Keratinocyte (primary cell): Measurements from ENCODE around the gene ELMO2. TPM values are rescaled to one million over a fixed set of nuclear protein-coding genes. Genes with fewer than 3 reads are reported as not detected.

ENCODE experiments used
- DNase-seq: peaks from one replicate; pipeline ENCODE4 v3.0.0-alpha.2; 2011; ENCODE audit warnings: low read depth, missing footprints, low spot score
- FAIRE-seq: peaks from 2 replicates; lab custom pipeline; 2011; peaks lifted over from hg19 to GRCh38; lab: Jason Lieb, UNC
- H2AFZ ChIP-seq: 2 replicates; pipeline ENCODE4 v1.6.0; 2012; ENCODE audit warnings: low read length, control low read depth, inconsistent platforms; ENCODE audit not compliant: control insufficient read depth
- H3K27ac ChIP-seq: 2 replicates; pipeline ENCODE4 v1.5.1; 2011; ENCODE audit warnings: low read length; ENCODE audit not compliant: control insufficient read depth, insufficient read depth
- H3K27me3 ChIP-seq: 3 replicates; pipeline ENCODE4 v1.6.0; 2011; ENCODE audit warnings: low read length; ENCODE audit not compliant: control insufficient read depth, insufficient read depth; ENCODE audit errors: extremely low read depth
- H3K36me3 ChIP-seq, 2 experiments: 2 replicates in 1 of 2; 3 replicates in 1 of 2; pipeline ENCODE4 v1.5.1; 2011; ENCODE audit warnings: low read length in 2 of 2, mild to moderate bottlenecking in 1 of 2; ENCODE audit not compliant: control insufficient read depth in 2 of 2, insufficient read depth in 2 of 2; ENCODE audit errors: extremely low read depth in 1 of 2
- H3K4me1 ChIP-seq: 3 replicates; pipeline ENCODE4 v1.5.1; 2011; ENCODE audit warnings: low read length; ENCODE audit not compliant: control insufficient read depth, insufficient read depth; ENCODE audit errors: extremely low read depth
- H3K4me2 ChIP-seq: 3 replicates; pipeline ENCODE4 v1.6.0; 2011; ENCODE audit warnings: low read depth, low read length; ENCODE audit not compliant: control insufficient read depth, insufficient read depth; ENCODE audit errors: extremely low read depth
- H3K4me3 ChIP-seq, 3 experiments: fragments of 200-600 bp in 1 of 3; sonication (generic) in 1 of 3; 2 replicates in 2 of 3; 3 replicates in 1 of 3; pipeline ENCODE4 v1.5.1; 2011 to 2016; ENCODE audit warnings: low read length in 3 of 3, mild to moderate bottlenecking in 3 of 3, control low read depth in 2 of 3, inconsistent platforms in 1 of 3, low read depth in 1 of 3, mixed read lengths in 1 of 3, mixed run types in 1 of 3, moderate library complexity in 1 of 3; ENCODE audit not compliant: control insufficient read depth in 2 of 3, insufficient read depth in 2 of 3; ENCODE audit errors: extremely low read depth in 1 of 3
- H3K79me2 ChIP-seq: 2 replicates; pipeline ENCODE4 v1.6.0; 2012; ENCODE audit warnings: low read length; ENCODE audit not compliant: control insufficient read depth, insufficient read depth
- H3K9ac ChIP-seq: 3 replicates; pipeline ENCODE4 v1.6.0; 2011; ENCODE audit warnings: low read length; ENCODE audit not compliant: control insufficient read depth, insufficient read depth; ENCODE audit errors: extremely low read depth
- H3K9me1 ChIP-seq: 3 replicates; pipeline ENCODE4 v1.6.0; 2011; ENCODE audit warnings: low read length; ENCODE audit not compliant: control insufficient read depth, insufficient read depth; ENCODE audit errors: extremely low read depth
- H3K9me3 ChIP-seq: 2 replicates; pipeline ENCODE4 v1.5.1; 2012; ENCODE audit warnings: low read depth, low read length; ENCODE audit not compliant: control insufficient read depth
- H4K20me1 ChIP-seq: 3 replicates; pipeline ENCODE4 v1.6.0; 2011; ENCODE audit warnings: low read length; ENCODE audit not compliant: control insufficient read depth, insufficient read depth; ENCODE audit errors: extremely low read depth
- CTCF ChIP-seq, 3 experiments: IDR thresholded peaks in 1 of 3; conservative IDR thresholded peaks in 1 of 3; optimal IDR thresholded peaks in 1 of 3; 2 replicates in 2 of 3; 3 replicates in 1 of 3; pipeline versions ENCODE3 to v1.5.1; 2011; ENCODE audit warnings: low read length in 3 of 3, mild to moderate bottlenecking in 3 of 3, moderate library complexity in 2 of 3, control low read depth in 1 of 3, inconsistent platforms in 1 of 3; ENCODE audit not compliant: insufficient read depth in 2 of 3; ENCODE audit errors: extremely low read depth in 1 of 3
- EZH2 ChIP-seq: IDR thresholded peaks from one replicate; pipeline ENCODE4 v1.6.1; 2012; ENCODE audit warnings: inconsistent platforms, mild to moderate bottlenecking, low read length, moderate library complexity
- dilution Hi-C: fragments of 300-500 bp; cut with MboI; formaldehyde crosslinking; loops from one replicate; pipeline ENCODE4 v1.7.0; 2020; ENCODE audit warnings: low sequenced_read_pairs; ENCODE audit not compliant: extremely low pct_ligation_motif_present
- polyA plus RNA-seq, 5 experiments: library from polyadenylated mRNA; depleted of rRNA in 3 of 5; stranded (reverse) in 3 of 5; stranded (forward) in 1 of 5; unstranded in 1 of 5; fragments of >200 nt; gene quantifications; 1 replicate in 1 of 5; 2 replicates in 3 of 5; 3 replicates in 1 of 5; pipeline versions ENCODE4 v1.2.1 to v1.2.3, GENCODE V29; 2011 to 2012; ENCODE audit warnings: missing spikeins in 2 of 5, low read depth in 1 of 5, low replicate concordance in 1 of 5

Gene ELMO2
- polyA plus RNA-seq, 1 donor (not counting 4 experiments of a cell fraction or from before 2014, with no cell fraction given) = 28.5 TPM

GRCh38 chr20:46353500-46354206, 52.8 kb downstream of the ELMO2 start:
- H3K27ac ChIP-seq = no peak overlapping the region
- H3K4me1 ChIP-seq = no peaks in the 10 kb centered on the region
- no peaks in the 10 kb centered on the region for H3K79me2 ChIP-seq
- no peak overlapping the region for H3K4me2 ChIP-seq
- FAIRE-seq (no peak), DNase-seq (no peak)
- H4K20me1 ChIP-seq = no peaks in the 10 kb centered on the region
- no peaks in the 10 kb centered on the region for H3K9me3 ChIP-seq
- no peak overlapping the region for H2AFZ ChIP-seq
- H3K9ac ChIP-seq = no peak overlapping the region
- H3K27me3 ChIP-seq = no peaks in the 10 kb centered on the region
- TF ChIP-seq CTCF (optimal IDR thresholded peaks at IDR 0.05 in 1 of 3, IDR thresholded peaks at IDR 0.05 in 1 of 3, conservative IDR thresholded peaks at IDR 0.05 in 1 of 3; ENCODE audit: extremely low read depth in 1 of 3, insufficient read depth in 2 of 3, low read length in 3 of 3) (no peak), EZH2 (no peak)
- dilution Hi-C loops = no loop called here
- peaks cover 11 to 19% of the 10 kb centered on the region in 2 experiments for H3K36me3 ChIP-seq
- no peaks in the 10 kb centered on the region for H3K9me1 ChIP-seq
- no peak overlapping the region for H3K4me3 ChIP-seq

- FAIRE-seq (no peak), DNase-seq (no peak)
- no peaks in the 10 kb centered on the region for H3K27me3 ChIP-seq
- H3K9ac ChIP-seq = no peak overlapping the region
- no peaks in the 10 kb centered on the region for H3K9me1 ChIP-seq
- no peaks in the 10 kb centered on the region for H3K79me2 ChIP-seq
- no peak overlapping the region for H3K4me3 ChIP-seq
- H3K4me2 ChIP-seq = no peak overlapping the region
- no peak overlapping the region for H2AFZ ChIP-seq
- no peaks in the 10 kb centered on the region for H4K20me1 ChIP-seq
- H3K27ac ChIP-seq = no peak overlapping the region
- no peaks in the 10 kb centered on the region for H3K4me1 ChIP-seq
- dilution Hi-C loops = no loop called here
- H3K36me3 ChIP-seq = peaks cover 9 to 19% of the 10 kb centered on the region in 2 experiments
- H3K9me3 ChIP-seq = no peaks in the 10 kb centered on the region
- TF ChIP-seq CTCF (optimal IDR thresholded peaks at IDR 0.05 in 1 of 3, IDR thresholded peaks at IDR 0.05 in 1 of 3, conservative IDR thresholded peaks at IDR 0.05 in 1 of 3; ENCODE audit: extremely low read depth in 1 of 3, insufficient read depth in 2 of 3, low read length in 3 of 3) (no peak), EZH2 (no peak)
These were observed 54.0 kb downstream of the ELMO2 start for GRCh38 chr20:46352370-46352938.
